SIG-M5 treated with dmso at 0.1 percent for 504 hours (cell line): ENCODE results near the gene HEXB.
"Not testable (repeated sequence)": the region's sequence is repeated elsewhere in the genome, so short reads cannot be mapped to it uniquely, and the experiment has no call there.

Source experiments
- DNase-seq: peaks from one replicate; lab custom pipeline; 2025; ENCODE audit not compliant: unreplicated experiment; lab: John Stamatoyannopoulos, UW

Gene HEXB

DNA sequence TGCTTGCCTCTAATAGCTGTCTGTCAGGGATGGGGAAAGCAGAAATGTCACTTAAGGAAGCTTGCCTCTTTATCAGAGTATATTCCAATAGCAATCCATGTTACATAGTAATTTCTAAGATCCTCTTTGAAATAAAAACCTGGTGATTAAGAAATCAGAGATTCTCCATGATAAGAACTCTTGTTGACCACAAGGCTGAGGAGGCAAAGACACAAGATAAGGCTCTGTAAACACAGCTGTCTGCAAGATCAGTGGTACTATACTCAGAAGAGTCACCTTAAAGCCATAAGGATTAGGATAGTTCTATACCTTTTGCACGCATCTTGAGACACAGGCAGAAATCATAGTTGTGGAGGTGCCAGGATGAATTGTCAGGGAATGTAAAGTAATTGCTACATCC is 40.3 kb downstream of the HEXB start:
- no peak for DNase-seq

DNA sequence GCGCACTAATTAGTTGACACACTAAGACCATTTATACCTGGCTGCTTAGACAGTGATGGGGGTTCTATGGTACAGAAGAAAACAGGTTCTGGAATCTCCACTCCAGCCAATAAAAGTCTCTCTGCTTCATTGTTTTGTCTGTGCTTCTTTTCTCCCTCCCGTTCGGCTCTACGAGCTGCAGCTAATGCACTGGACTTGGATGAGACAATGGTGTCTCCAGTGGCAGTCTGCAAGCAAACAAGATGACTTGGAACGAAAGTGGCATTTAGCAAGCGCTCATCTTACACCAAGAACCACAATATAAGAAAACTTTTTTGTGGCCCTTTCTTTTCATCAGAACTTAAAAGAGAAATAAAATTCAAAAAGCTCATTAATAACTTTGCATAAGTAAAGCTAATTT is 51.7 kb downstream of the HEXB start:
- DNase-seq = no peak

DNA sequence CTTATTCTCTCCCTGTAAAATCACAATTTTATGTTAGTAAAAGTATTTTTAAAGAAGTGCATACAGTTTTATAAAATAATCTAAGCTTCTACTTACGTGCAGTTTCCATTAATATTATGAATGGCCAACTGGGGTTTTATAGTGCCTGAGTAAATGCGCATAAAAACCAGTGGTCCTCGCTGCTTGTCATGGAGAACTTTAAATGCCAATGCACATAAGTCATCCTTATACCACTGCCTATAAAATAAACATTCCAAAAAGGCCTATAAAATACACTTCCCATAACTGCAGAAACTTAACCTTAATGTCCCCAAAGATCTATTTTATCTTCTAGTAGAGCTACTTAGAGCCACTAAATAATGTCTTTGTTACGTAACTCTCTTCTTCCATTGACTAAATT is 53.4 kb downstream of the HEXB start:
- no peak for DNase-seq

DNA sequence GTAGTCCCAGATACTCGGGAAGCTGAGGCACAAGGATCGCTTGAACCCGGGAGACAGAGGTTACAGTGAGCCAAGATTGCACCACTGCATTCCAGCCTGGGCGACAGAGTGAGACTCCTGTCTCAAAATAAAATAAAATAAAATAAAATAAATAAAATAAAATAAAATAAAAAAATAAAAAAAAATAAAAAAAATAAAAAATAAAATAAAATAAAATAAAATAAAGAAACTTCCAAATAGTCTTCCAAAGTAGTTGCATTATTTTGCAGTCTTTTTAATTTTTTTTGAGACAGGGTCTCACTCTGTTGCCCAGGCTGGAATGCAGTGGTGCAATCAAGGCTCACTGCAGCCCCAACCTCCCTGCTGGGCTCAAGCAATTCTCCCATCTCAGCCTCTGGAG is 63.7 kb downstream of the HEXB start:
- not testable (repeated sequence) for DNase-seq

DNA sequence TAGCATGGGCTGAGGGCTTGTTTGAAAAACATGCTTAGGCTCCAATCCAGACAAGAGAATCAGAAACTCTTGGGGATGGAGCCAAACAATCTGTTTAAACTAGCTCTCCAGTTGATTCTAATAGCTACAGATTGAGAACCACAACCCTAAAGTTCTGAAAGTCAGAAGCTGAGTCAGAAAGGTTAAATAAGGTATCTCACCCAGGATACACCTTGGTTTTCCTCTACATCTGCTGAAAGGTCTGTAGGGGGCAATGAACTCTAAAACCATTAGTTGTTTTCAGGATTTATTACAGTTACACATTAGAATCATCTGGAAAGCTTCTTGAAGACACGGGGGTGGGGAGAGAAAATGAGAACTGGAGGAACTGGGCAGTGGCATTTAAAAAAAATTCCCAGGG is 76.2 kb downstream of the HEXB start:
- DNase-seq = no peak

DNA sequence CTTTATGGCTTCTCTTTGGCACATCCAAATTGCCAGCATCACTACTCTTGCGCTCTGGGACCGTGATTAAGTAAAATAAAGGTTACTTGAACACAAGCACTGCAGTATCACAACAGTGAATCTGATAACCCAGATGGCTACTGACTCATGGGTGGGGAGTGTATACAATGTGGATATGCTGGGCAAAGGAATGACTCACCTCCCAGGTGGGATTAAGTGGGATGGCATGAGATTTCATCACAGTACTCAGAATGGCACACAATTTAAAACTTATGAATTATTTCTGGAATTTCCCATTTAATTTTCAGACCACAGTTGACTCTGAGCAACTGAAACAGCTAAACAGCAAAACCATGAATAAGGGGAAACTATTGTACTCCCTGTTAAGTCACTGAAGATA is 77.6 kb downstream of the HEXB start:
- no peak for DNase-seq

DNA sequence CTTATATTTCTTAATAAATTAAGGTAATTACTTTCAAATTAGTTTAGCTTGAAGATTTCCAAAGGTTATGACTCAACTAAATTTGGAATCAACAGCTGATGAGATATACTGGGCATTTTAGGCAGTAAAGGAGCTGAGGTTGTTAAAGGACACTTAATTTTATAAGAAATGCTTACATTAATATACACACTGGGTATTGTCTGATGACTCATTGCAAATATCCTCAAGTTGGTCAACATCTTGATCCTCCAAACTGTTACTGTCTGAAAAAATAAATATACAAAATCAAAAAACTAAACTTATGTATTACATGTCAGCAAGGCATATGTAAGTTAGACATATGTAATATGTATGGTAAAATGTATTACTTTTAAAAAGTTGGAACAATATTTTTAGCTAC is 78.5 kb downstream of the HEXB start:
- no peak for DNase-seq

DNA sequence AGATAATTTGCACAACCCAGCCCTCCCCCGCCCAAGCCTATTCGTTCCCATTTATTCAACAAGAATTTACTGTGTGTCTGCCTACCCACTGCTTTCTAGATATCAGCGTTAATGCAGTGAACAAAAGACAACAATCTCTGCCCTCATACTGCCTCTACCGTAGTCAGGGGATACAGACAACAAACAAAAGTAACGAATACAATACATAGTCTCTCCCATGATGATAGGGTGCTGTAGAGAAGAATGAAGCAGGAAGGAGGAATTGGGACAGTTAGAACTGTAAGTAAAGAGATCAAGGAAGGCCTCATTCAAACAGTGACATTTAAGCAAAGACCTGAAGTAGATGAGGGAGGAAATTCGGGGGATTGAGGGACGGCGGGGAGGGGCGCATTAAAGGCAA is 80.2 kb downstream of the HEXB start:
- no peak for DNase-seq

DNA sequence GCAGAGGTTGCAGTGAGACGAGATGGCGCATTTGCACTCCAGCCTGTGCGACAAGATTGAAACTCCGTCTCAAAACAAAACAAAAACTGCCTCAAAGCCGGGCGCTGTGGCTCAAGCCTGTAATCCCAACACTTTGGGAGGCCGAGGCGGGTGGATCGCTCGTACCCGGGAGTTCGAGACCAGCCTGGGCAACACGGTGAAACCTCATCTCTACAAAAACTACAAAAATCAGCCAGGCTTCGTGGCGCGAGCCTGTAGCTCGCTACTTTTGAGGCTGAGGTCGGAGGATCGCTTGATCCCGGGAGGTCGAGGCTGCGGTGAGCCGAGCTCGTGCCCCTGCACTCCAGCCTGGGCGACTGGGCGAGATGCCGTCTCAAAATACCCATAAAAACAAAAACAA is 80.9 kb downstream of the HEXB start:
- no peak for DNase-seq

DNA sequence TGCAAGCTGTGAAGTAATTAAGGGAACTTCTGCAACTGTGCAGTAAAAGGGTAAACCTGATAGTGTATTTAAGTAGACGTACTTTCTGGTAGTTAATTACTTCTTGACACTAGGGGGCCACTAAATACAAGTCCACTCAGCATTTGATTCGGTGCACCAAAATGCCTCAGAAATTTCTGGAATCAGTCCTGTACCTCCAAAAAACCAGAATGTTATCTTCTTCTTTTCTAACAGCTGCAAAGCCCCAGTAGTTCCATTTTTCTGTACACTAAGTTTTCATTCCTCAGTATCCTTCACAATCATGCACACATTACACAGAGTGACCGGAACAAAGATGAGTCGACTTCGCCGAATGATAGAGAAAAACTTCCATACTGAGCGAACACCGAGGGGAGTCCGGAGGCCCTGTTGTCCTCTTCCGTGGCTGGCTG is 81.4 kb downstream of the HEXB start:
- peak; percentile 87 for DNase-seq

DNA sequence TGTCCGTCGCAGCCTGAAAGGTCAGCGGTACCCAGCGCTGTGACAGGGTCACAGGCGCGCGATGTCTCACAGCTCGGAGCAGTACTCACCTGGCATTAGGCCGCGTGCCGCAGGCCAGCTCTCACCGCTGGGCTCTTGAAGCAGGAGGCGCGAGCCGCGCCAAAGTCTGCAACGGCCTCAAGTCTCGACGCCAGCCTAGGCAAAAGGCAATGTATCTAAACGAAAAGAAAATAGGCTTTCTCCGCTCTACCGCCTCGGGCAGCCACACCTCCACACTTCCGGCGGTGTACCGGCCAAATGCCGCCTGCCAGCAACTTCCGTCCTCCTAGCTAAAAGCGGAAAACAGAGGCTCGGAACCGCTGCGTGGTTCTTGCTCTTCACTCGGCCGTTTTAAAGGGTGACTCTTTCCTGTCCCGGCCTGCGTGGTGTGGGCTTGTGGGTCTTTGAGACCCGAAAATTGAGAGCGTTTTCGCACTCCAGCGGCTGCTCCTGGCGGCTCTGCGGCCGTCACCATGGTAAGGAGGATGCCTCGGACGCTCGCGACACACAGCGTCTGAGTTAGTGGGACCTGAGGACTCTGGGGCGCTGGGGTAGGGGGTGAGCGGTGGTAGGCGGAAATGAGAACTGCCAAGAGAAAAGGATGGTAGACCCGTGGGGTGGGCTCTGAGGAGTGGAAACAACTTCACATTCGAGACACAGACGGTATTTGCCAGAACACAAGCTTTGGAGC is 82.0 kb downstream of the HEXB start, which contains the start of the genes GFM2 and NSA2:
GFM2 (minus strand) TSS at position 269 of the 730 bp plus-strand sequence. CDS start 3,375 bp downstream, outside the sequence.
NSA2 (plus strand) TSS at position 401 of the 730 bp plus-strand sequence; CDS start at position 513, 112 bp downstream.
- peak; percentile 94 for DNase-seq

DNA sequence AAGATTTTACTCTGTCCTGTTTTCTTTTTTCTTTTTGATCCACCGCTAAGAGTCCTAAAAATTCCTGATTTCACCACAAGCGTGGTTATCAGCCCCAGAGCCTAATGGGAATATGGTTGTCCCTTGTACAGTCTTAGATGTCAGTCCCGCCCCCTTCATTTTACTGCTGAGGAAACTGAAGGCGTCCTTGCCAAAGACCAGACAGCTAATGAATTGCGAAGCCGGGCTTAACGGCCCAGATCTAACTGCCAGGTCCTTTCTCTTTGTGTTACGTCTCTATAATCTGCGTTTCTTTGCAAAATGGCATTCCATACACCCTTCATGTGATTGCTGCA is 82.5 kb downstream of the HEXB start:
- peak; percentile 46 for DNase-seq
